Dendritic cell treated with granulocyte-macrophage colony-stimulating factor and Interleukin-4, amounts not matched to agents 40 ng/mL and 50 ng/mL, for 4 days (primary cell): Measurements from ENCODE around the gene SSU72.
"Not testable (repeated sequence)": the region's sequence is repeated elsewhere in the genome, so short reads cannot be mapped to it uniquely, and the experiment has no call there.

ENCODE experiments used
- H3K27ac Mint-ChIP-seq: one replicate; pipeline ENCODE4 v1.8.0; 2022; ENCODE audit warnings: mild to moderate bottlenecking, mixed read lengths
- H3K27me3 Mint-ChIP-seq: one replicate; pipeline ENCODE4 v1.8.0; 2022; ENCODE audit warnings: mild to moderate bottlenecking, mixed read lengths
- H3K36me3 Mint-ChIP-seq: one replicate; pipeline ENCODE4 v1.8.0; 2022; ENCODE audit warnings: low read depth, mixed read lengths
- H3K4me1 Mint-ChIP-seq: one replicate; pipeline ENCODE4 v1.8.0; 2022; ENCODE audit warnings: low read depth, mixed read lengths
- H3K4me3 Mint-ChIP-seq: one replicate; pipeline ENCODE4 v1.8.0; 2022; ENCODE audit warnings: mild to moderate bottlenecking, moderate library complexity, mixed read lengths
- H3K9me3 Mint-ChIP-seq: one replicate; pipeline ENCODE4 v1.8.0; 2022; ENCODE audit warnings: mixed read lengths
- intact Hi-C: fragments of 100-400 bp; cut with micrococcal nuclease; formaldehyde crosslinking; loops from one replicate; pipeline ENCODE4 v1.15.0; 2022

The SSU72 gene

GRCh38 chr1:1540818-1541628, 33.6 kb downstream of the SSU72 start:
- Mint-ChIP-seq H3K4me3 (peak overlapping the region; percentile 34), H3K36me3 (peaks cover 53% of the 10 kb centered on the region), H3K4me1 (no peaks in the 10 kb centered on the region), H3K27me3 (peaks cover 26% of the 10 kb centered on the region), H3K27ac (no peak overlapping the region), H3K9me3 (no peaks in the 10 kb centered on the region)
- intact Hi-C loops, result no loop called here

GRCh38 chr1:1540090-1540817, 34.4 kb downstream of the SSU72 start, which contains the start of gene TMEM240:
Gene TMEM240 (minus strand): TSS chr1:1540624. CDS start chr1:1540346, 278 bp downstream.
- H3K4me3 Mint-ChIP-seq, result peak within 1 kb of the TSS; percentile 34

GRCh38 chr1:1539310-1540089, 35.2 kb downstream of the SSU72 start:
- H3K4me1 Mint-ChIP-seq, result no peaks in the 10 kb centered on the region
- peaks cover 26% of the 10 kb centered on the region for H3K27me3 Mint-ChIP-seq
- H3K4me3 Mint-ChIP-seq, result peak overlapping the region; percentile 20
- no peaks in the 10 kb centered on the region for H3K9me3 Mint-ChIP-seq
- intact Hi-C loops, result no loop called here
- peaks cover 40% of the 10 kb centered on the region for H3K36me3 Mint-ChIP-seq
- no peak overlapping the region for H3K27ac Mint-ChIP-seq

More at GRCh38 chr1:1540090-1540817, 34.4 kb downstream of the SSU72 start, which contains the start of gene TMEM240:
- H3K9me3 Mint-ChIP-seq, result no peaks in the 10 kb centered on the region
- H3K4me1 Mint-ChIP-seq, result no peaks in the 10 kb centered on the region
- H3K36me3 Mint-ChIP-seq, result peaks cover 45% of the 10 kb centered on the region
- peaks cover 26% of the 10 kb centered on the region for H3K27me3 Mint-ChIP-seq
- no peak within 1 kb of the TSS for H3K27ac Mint-ChIP-seq
- intact Hi-C loops, result no loop called here

GRCh38 chr1:1538989-1539309, 35.7 kb downstream of the SSU72 start:
- H3K4me1 Mint-ChIP-seq, result no peaks in the 10 kb centered on the region
- intact Hi-C loops, result no loop called here
- peaks cover 40% of the 10 kb centered on the region for H3K36me3 Mint-ChIP-seq
- H3K27me3 Mint-ChIP-seq, result peaks cover 26% of the 10 kb centered on the region
- H3K4me3 Mint-ChIP-seq, result no peak overlapping the region
- H3K27ac Mint-ChIP-seq, result no peak overlapping the region
- no peaks in the 10 kb centered on the region for H3K9me3 Mint-ChIP-seq

- no peak overlapping the region for H3K27ac Mint-ChIP-seq
- H3K36me3 Mint-ChIP-seq, result peaks cover 35% of the 10 kb centered on the region
- H3K27me3 Mint-ChIP-seq, result peaks cover 26% of the 10 kb centered on the region
These were observed 36.3 kb downstream of the SSU72 start for GRCh38 chr1:1538334-1538733.

GRCh38 chr1:1537626-1538250, 36.9 kb downstream of the SSU72 start:
- Mint-ChIP-seq H3K27me3 (peaks cover 26% of the 10 kb centered on the region), H3K9me3 (no peaks in the 10 kb centered on the region), H3K27ac (no peak overlapping the region), H3K4me1 (peaks cover 6% of the 10 kb centered on the region), H3K4me3 (no peak overlapping the region), H3K36me3 (peaks cover 35% of the 10 kb centered on the region)
- intact Hi-C loops, result no loop called here

More at GRCh38 chr1:1538334-1538733, 36.3 kb downstream of the SSU72 start:
- Mint-ChIP-seq H3K4me3 (no peak overlapping the region), H3K9me3 (no peaks in the 10 kb centered on the region), H3K4me1 (peaks cover under 1% of the 10 kb centered on the region)
- intact Hi-C loops, result no loop called here

GRCh38 chr1:1536938-1537546, 37.6 kb downstream of the SSU72 start:
- Mint-ChIP-seq H3K4me1 (peaks cover 6% of the 10 kb centered on the region), H3K27me3 (peaks cover 24% of the 10 kb centered on the region), H3K4me3 (no peak overlapping the region), H3K27ac (no peak overlapping the region), H3K9me3 (peaks cover 3% of the 10 kb centered on the region), H3K36me3 (peaks cover 35% of the 10 kb centered on the region)
- intact Hi-C loops, result no loop called here

- Mint-ChIP-seq H3K4me1 (peaks cover 6% of the 10 kb centered on the region), H3K27ac (no peak overlapping the region), H3K9me3 (peaks cover 9% of the 10 kb centered on the region), H3K36me3 (peaks cover 35% of the 10 kb centered on the region), H3K27me3 (peaks cover 17% of the 10 kb centered on the region), H3K4me3 (no peak overlapping the region)
- intact Hi-C loops, result no loop called here
These were observed 38.4 kb downstream of the SSU72 start for GRCh38 chr1:1536019-1536937.

GRCh38 chr1:1535201-1536018, 39.3 kb downstream of the SSU72 start:
- Mint-ChIP-seq H3K36me3 (peaks cover 36% of the 10 kb centered on the region), H3K27me3 (peaks cover 11% of the 10 kb centered on the region), H3K9me3 (peaks cover 16% of the 10 kb centered on the region), H3K4me3 (no peak overlapping the region), H3K4me1 (peaks cover 6% of the 10 kb centered on the region), H3K27ac (no peak overlapping the region)
- intact Hi-C loops, result no loop called here

- no peak overlapping the region for H3K27ac Mint-ChIP-seq
- H3K27me3 Mint-ChIP-seq, result peaks cover 10% of the 10 kb centered on the region
- intact Hi-C loops, result no loop called here
- peaks cover 44% of the 10 kb centered on the region for H3K36me3 Mint-ChIP-seq
- H3K9me3 Mint-ChIP-seq, result peaks cover 16% of the 10 kb centered on the region
- no peak overlapping the region for H3K4me3 Mint-ChIP-seq
- peaks cover 6% of the 10 kb centered on the region for H3K4me1 Mint-ChIP-seq
These were observed 40.1 kb downstream of the SSU72 start for GRCh38 chr1:1534401-1535154.

- H3K4me1 Mint-ChIP-seq, H3K27ac Mint-ChIP-seq, intact Hi-C loops, H3K27me3 Mint-ChIP-seq, H3K4me3 Mint-ChIP-seq: not testable (repeated sequence)
- Mint-ChIP-seq H3K9me3 (peaks cover 16% of the 10 kb centered on the region), H3K36me3 (peaks cover 51% of the 10 kb centered on the region)
These were observed 40.8 kb downstream of the SSU72 start for GRCh38 chr1:1533894-1534291.
